HUDEP-2 (cell line): ENCODE results near the gene MXRA8.

Experiments
- DNase-seq, 76 experiments: peaks; one replicate each; lab custom pipeline; 2025; ENCODE audit not compliant: unreplicated experiment in 76 of 76; lab: John Stamatoyannopoulos, UW

Gene MXRA8

DNA sequence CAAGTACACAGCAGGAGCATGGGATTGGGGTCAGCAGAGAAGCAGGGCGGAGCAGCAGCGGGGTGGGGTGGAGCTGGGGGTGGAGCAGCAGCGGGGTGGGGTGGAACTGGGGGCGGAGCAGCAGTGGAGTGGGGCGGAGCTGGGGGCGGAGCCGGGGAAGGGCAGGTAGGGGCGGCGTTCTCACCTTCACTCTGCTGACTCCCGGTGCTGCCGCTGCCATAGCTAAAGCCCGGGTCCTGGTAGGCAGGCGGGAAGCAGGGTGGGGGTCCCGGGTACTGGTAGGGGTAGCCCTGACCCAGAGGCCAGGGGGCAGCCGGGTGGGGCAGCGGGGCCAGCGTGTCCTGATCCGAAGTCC, 20.6 kb downstream of the MXRA8 start:
- peak in 14 of 76 experiments; percentile 7 to 34 (median 20) for DNase-seq

DNA sequence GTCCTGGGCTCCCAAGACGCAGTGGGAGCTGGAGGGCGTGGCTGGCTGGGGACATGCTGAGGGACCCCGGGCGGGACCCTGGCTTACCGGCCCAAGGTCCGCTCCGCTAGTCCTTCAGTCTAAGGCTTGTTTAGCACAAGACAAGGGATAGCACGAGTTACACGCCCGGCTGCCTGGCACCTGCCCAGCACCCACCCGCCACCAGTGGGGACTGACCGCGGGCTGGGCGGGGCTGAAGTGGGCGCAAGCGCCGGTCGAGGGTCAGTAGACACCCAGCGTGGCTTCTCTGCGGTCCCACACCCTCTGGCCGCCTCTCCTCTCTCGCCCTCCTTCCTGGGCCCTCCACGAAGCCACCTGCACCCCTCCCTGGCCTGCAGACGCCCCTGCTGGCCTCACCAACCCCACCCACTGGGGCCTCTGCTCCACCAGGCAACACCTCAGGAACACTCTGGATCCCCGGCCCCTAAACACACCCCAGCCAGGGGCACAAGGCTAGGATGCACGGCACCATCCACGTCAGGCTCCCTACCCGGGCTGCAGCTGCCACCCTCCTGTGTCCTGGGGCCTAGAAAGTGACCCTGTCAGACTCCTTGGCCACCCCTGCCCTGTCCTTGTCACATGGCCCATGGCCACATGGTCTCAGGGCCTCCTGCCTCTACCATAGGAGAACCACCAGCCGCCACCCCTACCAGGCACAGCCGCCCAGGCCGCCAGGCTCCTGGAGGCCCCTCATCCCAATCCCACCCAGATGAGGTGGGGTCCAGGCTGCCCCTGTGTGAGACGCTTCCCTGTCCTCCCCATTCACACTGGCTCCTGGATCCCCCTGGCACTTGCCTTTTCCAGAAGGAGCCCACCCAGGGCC, 21.2 kb downstream of the MXRA8 start:
- no peak for DNase-seq

DNA sequence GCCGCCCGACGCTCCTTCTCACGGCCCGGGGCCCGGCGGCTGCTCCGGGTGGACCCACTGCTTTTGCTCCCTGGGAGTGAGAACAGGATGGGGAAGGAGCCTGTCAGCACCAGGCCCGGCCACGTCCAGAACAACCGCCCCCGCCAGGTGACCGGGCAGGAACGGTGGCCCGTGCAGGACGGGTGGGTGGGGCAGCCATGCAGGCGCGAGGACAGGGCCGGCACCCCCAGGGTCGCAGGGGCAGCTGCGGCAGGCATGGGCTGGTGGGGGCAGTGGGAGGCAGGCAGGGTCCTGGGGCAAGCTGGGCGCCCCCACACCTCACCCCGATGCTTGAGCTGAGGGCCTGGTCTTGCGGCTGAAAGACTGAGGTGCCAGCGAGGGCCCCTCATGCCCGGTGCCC, 21.9 kb downstream of the MXRA8 start:
- DNase-seq, result no peak

GRCh38 chr1:1335792-1336248, 22.5 kb downstream of the MXRA8 start:
- no peak for DNase-seq

- no peak for DNase-seq
These were observed 23.1 kb downstream of the MXRA8 start for GRCh38 chr1:1335283-1335682.

- no peak for DNase-seq
These were observed 23.5 kb downstream of the MXRA8 start for GRCh38 chr1:1334835-1335234.

- no peak for DNase-seq
These were observed 24.7 kb downstream of the MXRA8 start for GRCh38 chr1:1333551-1334241.

DNA sequence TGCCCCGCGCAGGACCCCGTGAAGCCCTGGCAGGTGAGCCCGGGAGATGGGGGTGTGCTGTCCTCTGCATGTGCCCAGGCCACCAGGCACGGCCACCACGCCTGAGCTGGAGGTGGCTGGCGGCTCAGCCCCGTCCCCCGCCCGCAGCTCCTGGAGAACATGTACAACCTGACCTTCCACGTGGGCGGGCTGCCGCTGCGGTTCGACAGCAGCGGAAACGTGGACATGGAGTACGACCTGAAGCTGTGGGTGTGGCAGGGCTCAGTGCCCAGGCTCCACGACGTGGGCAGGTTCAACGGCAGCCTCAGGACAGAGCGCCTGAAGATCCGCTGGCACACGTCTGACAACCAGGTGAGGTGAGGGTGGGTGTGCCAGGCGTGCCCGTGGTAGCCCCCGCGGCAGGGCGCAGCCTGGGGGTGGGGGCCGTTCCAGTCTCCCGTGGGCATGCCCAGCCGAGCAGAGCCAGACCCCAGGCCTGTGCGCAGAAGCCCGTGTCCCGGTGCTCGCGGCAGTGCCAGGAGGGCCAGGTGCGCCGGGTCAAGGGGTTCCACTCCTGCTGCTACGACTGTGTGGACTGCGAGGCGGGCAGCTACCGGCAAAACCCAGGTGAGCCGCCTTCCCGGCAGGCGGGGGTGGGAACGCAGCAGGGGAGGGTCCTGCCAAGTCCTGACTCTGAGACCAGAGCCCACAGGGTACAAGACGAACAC, 25.4 kb downstream of the MXRA8 start:
- DNase-seq, result no peak

DNA sequence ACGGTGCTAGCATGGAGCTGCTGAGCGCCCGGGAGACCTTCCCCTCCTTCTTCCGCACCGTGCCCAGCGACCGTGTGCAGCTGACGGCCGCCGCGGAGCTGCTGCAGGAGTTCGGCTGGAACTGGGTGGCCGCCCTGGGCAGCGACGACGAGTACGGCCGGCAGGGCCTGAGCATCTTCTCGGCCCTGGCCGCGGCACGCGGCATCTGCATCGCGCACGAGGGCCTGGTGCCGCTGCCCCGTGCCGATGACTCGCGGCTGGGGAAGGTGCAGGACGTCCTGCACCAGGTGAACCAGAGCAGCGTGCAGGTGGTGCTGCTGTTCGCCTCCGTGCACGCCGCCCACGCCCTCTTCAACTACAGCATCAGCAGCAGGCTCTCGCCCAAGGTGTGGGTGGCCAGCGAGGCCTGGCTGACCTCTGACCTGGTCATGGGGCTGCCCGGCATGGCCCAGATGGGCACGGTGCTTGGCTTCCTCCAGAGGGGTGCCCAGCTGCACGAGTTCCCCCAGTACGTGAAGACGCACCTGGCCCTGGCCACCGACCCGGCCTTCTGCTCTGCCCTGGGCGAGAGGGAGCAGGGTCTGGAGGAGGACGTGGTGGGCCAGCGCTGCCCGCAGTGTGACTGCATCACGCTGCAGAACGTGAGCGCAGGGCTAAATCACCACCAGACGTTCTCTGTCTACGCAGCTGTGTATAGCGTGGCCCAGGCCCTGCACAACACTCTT, 26.2 kb downstream of the MXRA8 start:
- DNase-seq, result no peak

- DNase-seq, result peak in 14 of 76 experiments; percentile 4 to 75 (median 54)
These were observed 27.0 kb downstream of the MXRA8 start, which contains the start of gene TAS1R3 for GRCh38 chr1:1331068-1331965. Gene TAS1R3, plus strand, starts transcription at chr1:1331280. Its CDS starts 66 bp downstream, at chr1:1331346.

DNA sequence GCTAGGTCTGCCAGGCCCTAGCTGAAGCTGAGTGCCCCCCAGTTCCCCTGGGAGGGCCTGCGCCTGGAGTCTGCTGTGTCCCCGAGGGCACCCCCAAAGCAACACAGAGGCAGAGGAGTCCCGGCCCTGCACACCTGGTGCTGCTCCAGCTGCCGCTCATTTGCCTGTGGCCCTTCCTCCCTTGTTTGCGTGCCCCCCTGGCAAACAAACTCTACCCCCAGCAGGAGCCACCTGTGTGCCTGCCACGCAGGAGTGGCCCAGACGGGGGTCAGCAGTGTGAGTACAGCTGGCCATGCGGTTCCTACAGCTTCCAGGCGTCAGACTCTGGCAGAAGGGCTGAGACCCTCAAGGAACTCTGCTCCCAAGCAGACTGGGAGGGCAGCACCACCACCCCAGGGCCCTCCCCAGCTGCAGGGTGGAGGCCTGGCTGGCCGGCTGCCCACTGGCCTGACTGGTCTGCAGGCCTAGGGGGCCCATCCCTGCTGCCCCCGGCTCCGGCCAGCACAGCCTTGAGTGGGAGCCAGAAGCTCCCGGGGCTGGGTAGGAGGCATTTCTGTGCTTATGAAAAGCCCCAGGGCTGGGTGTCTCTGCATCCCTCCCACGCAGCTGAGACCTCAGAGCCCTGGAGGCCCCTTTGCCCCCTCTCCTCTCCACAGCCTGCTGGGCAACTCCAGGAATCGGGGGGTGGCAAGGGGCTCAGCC, 27.8 kb downstream of the MXRA8 start:
- peak in 12 of 76 experiments; percentile 14 to 75 (median 60) for DNase-seq

DNA sequence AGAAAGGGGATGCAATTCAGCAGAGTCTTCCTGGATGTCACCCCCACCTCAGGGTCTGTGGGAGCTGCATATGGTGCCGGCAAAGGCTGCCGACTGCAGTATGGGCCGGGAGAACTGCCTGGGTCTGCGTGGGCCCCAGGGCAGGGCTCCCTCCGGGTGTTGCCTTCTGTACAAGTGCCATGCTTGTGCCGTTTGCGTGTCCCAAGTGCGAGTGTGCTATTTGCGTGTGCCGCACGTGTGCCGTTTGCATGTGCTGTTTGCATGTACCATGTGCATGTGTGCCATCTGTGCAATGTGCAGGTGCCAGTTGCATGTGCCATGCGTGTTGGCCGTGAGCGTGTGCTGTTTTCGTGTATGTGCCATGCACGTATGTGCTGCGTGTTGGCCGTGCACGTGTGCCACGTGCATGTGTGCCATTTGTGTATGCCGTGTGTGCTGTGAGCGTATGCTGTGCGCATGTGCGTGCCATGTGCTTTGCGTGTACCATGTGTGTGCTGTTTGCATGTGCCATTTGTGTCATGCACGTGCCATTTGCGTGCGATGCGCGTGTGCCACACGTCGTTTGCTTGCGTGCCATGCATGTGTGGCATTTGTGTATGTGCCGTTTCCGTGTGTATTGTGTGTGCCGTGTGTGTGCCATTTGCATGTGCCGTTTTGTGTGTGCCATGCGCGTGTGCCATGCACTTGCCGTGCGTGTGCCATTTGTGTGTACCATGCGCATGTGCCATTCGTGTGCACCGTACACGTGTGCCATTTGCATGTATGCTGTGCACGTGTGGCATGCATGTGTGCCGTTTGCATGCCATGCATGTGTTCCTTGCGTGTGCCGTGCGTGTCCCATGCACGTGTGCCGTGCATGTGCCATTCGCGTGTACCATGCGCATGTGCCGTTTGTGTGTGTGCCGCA, 28.8 kb downstream of the MXRA8 start:
- no peak for DNase-seq

DNA sequence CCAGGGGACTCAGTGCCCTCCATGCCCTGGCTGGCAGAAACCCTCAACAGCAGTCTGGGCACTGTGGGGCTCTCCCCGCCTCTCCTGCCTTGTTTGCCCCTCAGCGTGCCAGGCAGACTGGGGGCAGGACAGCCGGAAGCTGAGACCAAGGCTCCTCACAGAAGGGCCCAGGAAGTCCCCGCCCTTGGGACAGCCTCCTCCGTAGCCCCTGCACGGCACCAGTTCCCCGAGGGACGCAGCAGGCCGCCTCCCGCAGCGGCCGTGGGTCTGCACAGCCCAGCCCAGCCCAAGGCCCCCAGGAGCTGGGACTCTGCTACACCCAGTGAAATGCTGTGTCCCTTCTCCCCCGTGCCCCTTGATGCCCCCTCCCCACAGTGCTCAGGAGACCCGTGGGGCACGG, 30.1 kb downstream of the MXRA8 start:
- no peak for DNase-seq

DNA sequence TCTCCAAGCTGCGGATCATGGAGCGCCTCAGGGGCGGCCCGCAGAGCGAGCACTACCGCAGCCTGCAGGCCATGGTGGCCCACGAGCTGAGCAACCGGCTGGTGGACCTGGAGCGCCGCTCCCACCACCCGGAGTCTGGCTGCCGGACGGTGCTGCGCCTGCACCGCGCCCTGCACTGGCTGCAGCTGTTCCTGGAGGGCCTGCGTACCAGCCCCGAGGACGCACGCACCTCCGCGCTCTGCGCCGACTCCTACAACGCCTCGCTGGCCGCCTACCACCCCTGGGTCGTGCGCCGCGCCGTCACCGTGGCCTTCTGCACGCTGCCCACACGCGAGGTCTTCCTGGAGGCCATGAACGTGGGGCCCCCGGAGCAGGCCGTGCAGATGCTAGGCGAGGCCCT, 31.1 kb downstream of the MXRA8 start:
- DNase-seq, result no peak

GRCh38 chr1:1326075-1326605, 32.2 kb downstream of the MXRA8 start:
- no peak for DNase-seq

DNA sequence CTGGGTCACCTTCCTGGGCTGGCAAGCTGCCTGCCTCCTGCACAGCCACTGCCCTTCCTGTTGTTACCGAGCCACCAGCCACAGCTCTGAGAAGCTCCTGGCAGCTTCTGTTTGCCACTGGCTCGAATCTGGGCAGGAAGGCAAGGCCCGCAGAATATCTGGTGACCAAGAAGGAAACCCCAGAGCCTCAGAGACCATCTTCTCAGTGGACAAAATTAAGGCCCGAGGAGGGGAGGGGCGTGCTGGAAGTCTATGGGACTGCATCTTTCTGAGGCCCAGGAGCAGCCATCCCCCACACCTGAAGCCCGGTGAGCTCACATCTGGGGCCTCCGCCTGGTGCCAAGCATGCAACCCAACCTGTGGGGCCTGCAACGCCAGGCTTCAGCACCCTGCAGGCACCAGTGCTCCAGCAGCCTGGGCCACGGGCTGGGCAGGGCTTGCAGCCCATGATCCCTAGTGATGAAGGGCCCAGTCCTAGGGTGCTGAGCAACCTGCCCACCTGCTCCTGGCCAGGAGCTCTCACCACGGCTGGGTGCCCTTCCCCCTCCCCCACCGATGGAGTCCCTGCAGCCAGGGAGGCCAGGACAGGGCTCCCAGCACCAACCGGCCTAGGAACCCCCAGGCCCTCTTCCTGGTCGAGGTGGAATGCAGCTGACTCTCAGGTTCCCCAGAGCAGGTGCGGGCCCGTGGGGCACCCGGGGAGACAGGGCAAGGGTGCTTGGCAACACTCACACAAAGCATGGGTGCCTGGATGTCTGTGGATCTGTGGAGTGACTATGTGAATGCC, 32.9 kb downstream of the MXRA8 start:
- no peak for DNase-seq
